A673 (cell line): Measurements from ENCODE around the gene CAV1. TPM values are rescaled to one million over a fixed set of nuclear protein-coding genes. Genes with fewer than 3 reads are reported as not detected.

Source experiments
- BruUV-seq: library from RNA; stranded (reverse); fragments of 400-500 nt; replicated peaks from 2 replicates; lab custom pipeline; 2021; lab: Mats Ljungman, UMichigan
- CTCF ChIA-PET: fragments of 300-600 bp; sonication (Branson Sonifier 250); formaldehyde crosslinking; loops from one replicate; lab custom pipeline; 2022; ENCODE audit warnings: antibody characterized with exemption; lab: Charles Lee
- POLR2A ChIA-PET: fragments of 300-600 bp; sonication (Branson Sonifier 250); formaldehyde crosslinking; loops from one replicate; lab custom pipeline; 2022; ENCODE audit warnings: antibody characterized with exemption; ENCODE audit not compliant: low non-redundant PET; lab: Charles Lee
- DNase-seq: peaks from one replicate; pipeline ENCODE4 v3.0.0-alpha.2; 2015; ENCODE audit warnings: low spot score
- H3K27ac ChIP-seq: fragments of 200-600 bp; sonication (generic); 2 replicates; pipeline ENCODE4 v1.5.1; 2016; ENCODE audit warnings: mixed run types, low read depth, mild to moderate bottlenecking, mixed read lengths, antibody characterized with exemption, low read length; ENCODE audit not compliant: poor library complexity, severe bottlenecking
- H3K27me3 ChIP-seq: fragments of 200-600 bp; sonication (generic); replicated peaks from 2 replicates; pipeline ENCODE4 v1.6.1; 2017; ENCODE audit warnings: mixed run types, low read depth, mild to moderate bottlenecking, mixed read lengths, antibody characterized with exemption, low read length; ENCODE audit not compliant: insufficient read depth, poor library complexity
- H3K36me3 ChIP-seq: fragments of 200-600 bp; sonication (generic); 2 replicates; pipeline ENCODE4 v1.6.1; 2016; ENCODE audit warnings: mixed run types, mild to moderate bottlenecking, mixed read lengths, antibody characterized with exemption, low read length; ENCODE audit not compliant: insufficient read depth, poor library complexity, severe bottlenecking
- H3K4me1 ChIP-seq: fragments of 200-600 bp; sonication (generic); 2 replicates; pipeline ENCODE4 v1.6.1; 2017; ENCODE audit warnings: mixed run types, mild to moderate bottlenecking, mixed read lengths, antibody characterized with exemption, low read length; ENCODE audit not compliant: insufficient read depth, poor library complexity, severe bottlenecking
- H3K4me3 ChIP-seq: fragments of 200-600 bp; sonication (generic); 2 replicates; pipeline ENCODE4 v1.5.1; 2016; ENCODE audit warnings: low read depth, mixed run types, mild to moderate bottlenecking, mixed read lengths, low read length; ENCODE audit not compliant: poor library complexity, severe bottlenecking
- H3K9me3 ChIP-seq: fragments of 200-600 bp; sonication (generic); 2 replicates; pipeline ENCODE4 v1.6.1; 2016; ENCODE audit warnings: mixed run types, low read depth, mild to moderate bottlenecking, mixed read lengths, antibody characterized with exemption, low read length; ENCODE audit not compliant: poor library complexity, severe bottlenecking
- EZH2 ChIP-seq: fragments of 200-600 bp; sonication (generic); IDR thresholded peaks from 2 replicates; pipeline ENCODE4 v1.6.1; 2017; ENCODE audit warnings: borderline replicate concordance, low read depth, mild to moderate bottlenecking, mixed read lengths, antibody characterized with exemption, low read length; ENCODE audit not compliant: poor library complexity, severe bottlenecking
- intact Hi-C: fragments of 100-400 bp; cut with micrococcal nuclease; formaldehyde crosslinking; loops from one replicate; pipeline ENCODE4 v1.10.0; 2022; ENCODE audit not compliant: unreplicated experiment
- total RNA-seq: library from RNA; stranded (reverse); gene quantifications from 2 replicates; pipeline ENCODE4 v1.2.3, GENCODE V29; 2021
- TF ChIP-seq, protein P1 (sequence below): fragments of 300-800, 200-600 bp; sonication (generic); conservative IDR thresholded peaks from 2 replicates; pipeline ENCODE4 v1.5.1; 2017; ENCODE audit warnings: low read depth, mild to moderate bottlenecking, antibody characterized with exemption, low read length, moderate library complexity, mixed read lengths

CAV1 gene
- total RNA-seq, 1 experiment from 2014 or later = 2,074 TPM

DNA sequence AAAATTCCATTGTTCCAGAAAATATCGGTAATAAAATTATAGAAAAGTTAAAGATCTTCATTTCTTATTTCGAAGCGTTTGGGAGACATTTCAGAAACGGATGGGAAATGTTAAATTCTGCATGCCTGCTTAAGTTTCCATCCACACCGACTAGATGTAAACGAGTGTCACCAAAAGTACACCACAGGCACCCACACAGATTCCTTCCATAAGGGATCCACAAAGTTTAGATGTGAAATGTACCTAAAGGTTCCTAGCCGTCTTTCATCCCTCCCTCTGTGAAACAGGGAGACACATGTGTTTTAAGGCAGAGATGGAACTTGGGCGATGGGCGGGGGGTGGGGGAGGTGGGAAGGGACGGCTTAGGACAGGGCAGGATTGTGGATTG lies 621 bp upstream of the CAV1 start:
- BruUV-seq = no TSS peak
- H3K9me3 ChIP-seq = no peaks in the 10 kb centered on the region
- no peaks in the 10 kb centered on the region for H3K27me3 ChIP-seq
- TF ChIP-seq, protein P1, sequence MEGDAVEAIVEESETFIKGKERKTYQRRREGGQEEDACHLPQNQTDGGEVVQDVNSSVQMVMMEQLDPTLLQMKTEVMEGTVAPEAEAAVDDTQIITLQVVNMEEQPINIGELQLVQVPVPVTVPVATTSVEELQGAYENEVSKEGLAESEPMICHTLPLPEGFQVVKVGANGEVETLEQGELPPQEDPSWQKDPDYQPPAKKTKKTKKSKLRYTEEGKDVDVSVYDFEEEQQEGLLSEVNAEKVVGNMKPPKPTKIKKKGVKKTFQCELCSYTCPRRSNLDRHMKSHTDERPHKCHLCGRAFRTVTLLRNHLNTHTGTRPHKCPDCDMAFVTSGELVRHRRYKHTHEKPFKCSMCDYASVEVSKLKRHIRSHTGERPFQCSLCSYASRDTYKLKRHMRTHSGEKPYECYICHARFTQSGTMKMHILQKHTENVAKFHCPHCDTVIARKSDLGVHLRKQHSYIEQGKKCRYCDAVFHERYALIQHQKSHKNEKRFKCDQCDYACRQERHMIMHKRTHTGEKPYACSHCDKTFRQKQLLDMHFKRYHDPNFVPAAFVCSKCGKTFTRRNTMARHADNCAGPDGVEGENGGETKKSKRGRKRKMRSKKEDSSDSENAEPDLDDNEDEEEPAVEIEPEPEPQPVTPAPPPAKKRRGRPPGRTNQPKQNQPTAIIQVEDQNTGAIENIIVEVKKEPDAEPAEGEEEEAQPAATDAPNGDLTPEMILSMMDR = no peak
- TF ChIP-seq EZH2 = no peak
- peak overlapping the region; percentile 90 for H3K4me3 ChIP-seq
- DNase-seq = no peak
- peak overlapping the region; percentile 100 for H3K27ac ChIP-seq
- intact Hi-C loops = loop anchor here (5.0 kb wide), 2 partner anchors 82 to 352 kb away; no protein-coding TSS in a partner anchor
- CTCF ChIA-PET = no interaction called here
- peaks cover 48% of the 10 kb centered on the region for H3K4me1 ChIP-seq
- peaks cover 30% of the 10 kb centered on the region for H3K36me3 ChIP-seq
- POLR2A ChIA-PET = no interaction called here

DNA sequence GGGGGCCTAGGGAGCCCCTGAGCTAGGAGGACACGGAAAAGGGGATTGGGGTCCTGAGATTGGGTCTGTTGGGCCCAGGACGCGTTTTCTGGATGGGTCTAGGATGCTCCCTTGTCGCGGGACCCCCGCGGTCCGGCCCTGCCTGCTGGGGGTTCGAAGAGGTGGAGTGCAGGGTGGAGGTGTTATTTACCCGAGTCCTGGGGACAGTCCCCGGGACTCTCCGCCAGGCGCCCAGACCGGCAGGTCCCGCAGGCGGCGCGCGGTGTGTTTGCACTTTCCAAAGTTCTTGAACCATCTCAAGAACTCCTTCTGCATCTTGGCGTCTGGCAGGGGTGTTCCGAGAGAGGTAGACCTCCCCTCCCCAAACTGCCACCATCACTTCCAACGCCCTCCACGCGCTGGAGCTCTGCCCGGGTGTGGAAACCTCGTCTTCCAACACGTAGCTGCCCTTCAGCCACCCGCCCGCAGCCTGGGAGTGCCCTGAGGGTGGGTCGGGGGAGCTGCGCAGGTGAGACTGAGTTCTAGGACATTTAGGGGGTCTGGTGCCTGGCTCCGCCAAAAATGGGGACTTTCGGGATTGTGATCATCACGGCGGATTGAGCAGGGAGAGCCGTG lies 569 bp downstream of the CAV1 start:
- DNase-seq = no peak
- peaks cover 36% of the 10 kb centered on the region for H3K4me1 ChIP-seq
- POLR2A ChIA-PET = interaction anchor here (0.6 to 1.0 kb wide), 4 partner anchors 57 to 332 kb away, joined by 3 to 5 read pairs (median 4); partner anchors contain the start of gene TES

GRCh38 chr7:116525913-116526861 lies 1.4 kb downstream of the CAV1 start:
- no peaks in the 10 kb centered on the region for H3K9me3 ChIP-seq
- no peak for TF ChIP-seq EZH2
- TF ChIP-seq, protein P1 = peak; percentile 58
- DNase-seq = peak; percentile 90
- H3K27me3 ChIP-seq = no peaks in the 10 kb centered on the region
- H3K36me3 ChIP-seq = peaks cover 50% of the 10 kb centered on the region
- ChIA-PET CTCF (interaction anchor here (0.5 to 1.4 kb wide), 5 partner anchors 28 to 346 kb away, joined by 3 to 9 read pairs (median 5); no protein-coding TSS in a partner anchor), POLR2A (interaction anchor here (0.6 to 1.0 kb wide), 7 partner anchors 25 to 332 kb away, joined by 3 to 5 read pairs (median 3); partner anchors contain the start of genes CAV2 and TES)
- H3K27ac ChIP-seq = peak overlapping the region; percentile 100
- H3K4me3 ChIP-seq = peak overlapping the region; percentile 90
- intact Hi-C loops = loop anchor here (2.0 kb wide), 2 partner anchors 25 to 267 kb away; no protein-coding TSS in a partner anchor
- TSS peak; percentile 18 for BruUV-seq
- peaks cover 29% of the 10 kb centered on the region for H3K4me1 ChIP-seq

More for the DNA sequence above, 569 bp downstream of the CAV1 start:
- Histone ChIP-seq H3K27me3 (no peaks in the 10 kb centered on the region), H3K27ac (peak overlapping the region; percentile 100), H3K36me3 (peaks cover 42% of the 10 kb centered on the region), H3K9me3 (no peaks in the 10 kb centered on the region), H3K4me3 (peak overlapping the region; percentile 90)
- CTCF ChIA-PET = interaction anchor here (1.0 to 1.4 kb wide), 3 partner anchors 66 to 345 kb away, joined by 3 to 9 read pairs (median 5); no protein-coding TSS in a partner anchor
- intact Hi-C loops = no loop called here
- no TSS peak for BruUV-seq
- TF ChIP-seq EZH2 = no peak
- TF ChIP-seq, protein P1 = no peak
